Activated CD8-positive, alpha-beta T cell treated with anti-CD3 and anti-CD28 coated beads for 36 hours (primary cell): ENCODE data around the gene USP13. TPM values are rescaled to one million over a fixed set of nuclear protein-coding genes. Genes with fewer than 3 reads are reported as not detected.

Experiments
- ATAC-seq: fragments of 200-7000 bp; cut with Tn5 transposase; one replicate; pipeline ENCODE4 v1.10.0; 2021; ENCODE audit warnings: mild to moderate bottlenecking, moderate library complexity
- CTCF ChIA-PET: fragments of 350-600 bp; sonication (Branson Sonifier 250); formaldehyde crosslinking; loops from one replicate; lab custom pipeline; 2021; ENCODE audit warnings: antibody characterized with exemption; lab: Charles Lee
- POLR2A ChIA-PET: fragments of 350-600 bp; sonication (Branson Sonifier 250); formaldehyde crosslinking; loops from one replicate; lab custom pipeline; 2021; ENCODE audit warnings: antibody characterized with exemption; lab: Charles Lee
- DNase-seq: peaks from one replicate; pipeline ENCODE4 v3.0.0-alpha.2; 2020
- H3K27ac Mint-ChIP-seq: one replicate; pipeline ENCODE4 v1.8.0; 2021; ENCODE audit warnings: mild to moderate bottlenecking, mixed read lengths
- H3K27me3 Mint-ChIP-seq: one replicate; pipeline ENCODE4 v1.8.0; 2021; ENCODE audit warnings: mixed read lengths
- H3K36me3 Mint-ChIP-seq: one replicate; pipeline ENCODE4 v1.8.0; 2021; ENCODE audit warnings: low read depth, mixed read lengths
- H3K4me1 Mint-ChIP-seq: one replicate; pipeline ENCODE4 v1.8.0; 2021; ENCODE audit warnings: low read depth, mixed read lengths
- H3K4me3 Mint-ChIP-seq: one replicate; pipeline ENCODE4 v1.8.0; 2021; ENCODE audit warnings: mild to moderate bottlenecking, moderate library complexity, mixed read lengths
- H3K9me3 Mint-ChIP-seq: one replicate; pipeline ENCODE4 v1.8.0; 2021; ENCODE audit warnings: mixed read lengths
- CTCF ChIP-seq: fragments of 200-600 bp; IDR thresholded peaks from one replicate; pipeline ENCODE4 v1.8.0; 2022; ENCODE audit warnings: antibody characterized with exemption, mild to moderate bottlenecking
- intact Hi-C: fragments of 100-400 bp; cut with micrococcal nuclease; formaldehyde crosslinking; loops from one replicate; pipeline ENCODE4 v1.10.0; 2022
- total RNA-seq, 2 experiments: library from RNA; stranded (reverse); gene quantifications; one replicate each; pipeline ENCODE4 v1.2.3, GENCODE V29; 2021

The USP13 gene
- total RNA-seq, 2 experiments from 2014 or later = 9.6 to 11.7 TPM

GRCh38 chr3:179796421-179796820, 143.6 kb downstream of the USP13 start:
- Mint-ChIP-seq H3K9me3 (no peaks in the 10 kb centered on the region), H3K27me3 (no peaks in the 10 kb centered on the region), H3K27ac (no peak overlapping the region), H3K4me3 (no peak overlapping the region), H3K4me1 (peaks cover 1% of the 10 kb centered on the region), H3K36me3 (no peaks in the 10 kb centered on the region)
- ChIA-PET POLR2A (no interaction called here), CTCF (no interaction called here)
- intact Hi-C loops = no loop called here
- DNase-seq (no peak), ATAC-seq (no peak)
- TF ChIP-seq CTCF = no peak

GRCh38 chr3:179797192-179797591, 144.4 kb downstream of the USP13 start:
- Mint-ChIP-seq H3K27me3 (no peaks in the 10 kb centered on the region), H3K27ac (no peak overlapping the region), H3K36me3 (no peaks in the 10 kb centered on the region), H3K4me3 (no peak overlapping the region), H3K9me3 (no peaks in the 10 kb centered on the region), H3K4me1 (peaks cover 1% of the 10 kb centered on the region)
- ChIA-PET POLR2A (no interaction called here), CTCF (no interaction called here)
- DNase-seq = no peak
- ATAC-seq = no peak
- intact Hi-C loops = no loop called here
- no peak for TF ChIP-seq CTCF

- no peak for DNase-seq
- Mint-ChIP-seq H3K27me3 (peaks cover 2% of the 10 kb centered on the region), H3K4me1 (peaks cover 1% of the 10 kb centered on the region), H3K27ac (no peak overlapping the region), H3K9me3 (no peaks in the 10 kb centered on the region), H3K4me3 (no peak overlapping the region), H3K36me3 (no peaks in the 10 kb centered on the region)
- ChIA-PET CTCF (no interaction called here), POLR2A (no interaction called here)
- intact Hi-C loops = no loop called here
- no peak for ATAC-seq
- no peak for TF ChIP-seq CTCF
Measured at GRCh38 chr3:179801263-179801662, 148.4 kb downstream of the USP13 start.

- Mint-ChIP-seq H3K4me3 (no peak overlapping the region), H3K27ac (no peak overlapping the region), H3K9me3 (no peaks in the 10 kb centered on the region), H3K4me1 (no peaks in the 10 kb centered on the region), H3K27me3 (peaks cover 2% of the 10 kb centered on the region), H3K36me3 (no peaks in the 10 kb centered on the region)
- intact Hi-C loops = no loop called here
- ATAC-seq (no peak), DNase-seq (no peak)
- ChIA-PET CTCF (no interaction called here), POLR2A (no interaction called here)
- TF ChIP-seq CTCF = no peak
Measured at GRCh38 chr3:179801856-179802255, 149.0 kb downstream of the USP13 start.

GRCh38 chr3:179806177-179806576, 153.3 kb downstream of the USP13 start:
- Mint-ChIP-seq H3K4me1 (no peaks in the 10 kb centered on the region), H3K9me3 (no peaks in the 10 kb centered on the region), H3K4me3 (no peak overlapping the region), H3K36me3 (no peaks in the 10 kb centered on the region), H3K27ac (no peak overlapping the region), H3K27me3 (peaks cover 2% of the 10 kb centered on the region)
- DNase-seq (no peak), ATAC-seq (no peak)
- intact Hi-C loops = no loop called here
- CTCF ChIA-PET = no interaction called here
- TF ChIP-seq CTCF = no peak
- POLR2A ChIA-PET = no interaction called here
